H9 (cell line): ENCODE data around the gene NLGN3. TPM values are rescaled to one million over a fixed set of nuclear protein-coding genes. Genes with fewer than 3 reads are reported as not detected.

Experiments used
- DNase-seq: peaks from one replicate; pipeline ENCODE4 v3.0.0-alpha.2; 2017
- H2AFZ ChIP-seq: one replicate; pipeline ENCODE4 v1.6.1; 2013; ENCODE audit warnings: mild to moderate bottlenecking, low read length, control low read depth, moderate library complexity
- H2AK5ac ChIP-seq: 2 replicates; pipeline ENCODE4 v1.6.1; 2013; ENCODE audit warnings: low read length, control low read depth, mixed read lengths; ENCODE audit not compliant: insufficient read length
- H2BK120ac ChIP-seq: one replicate; pipeline ENCODE4 v1.6.1; 2013; ENCODE audit warnings: low read depth, mild to moderate bottlenecking, low read length, control low read depth, inconsistent platforms; ENCODE audit not compliant: poor library complexity, severe bottlenecking
- H2BK12ac ChIP-seq: 2 replicates; pipeline ENCODE4 v1.6.1; 2013; ENCODE audit warnings: low read length, control low read depth, mixed read lengths, low read depth; ENCODE audit not compliant: insufficient read length
- H2BK15ac ChIP-seq: 2 replicates; pipeline ENCODE4 v1.6.1; 2013; ENCODE audit warnings: low read depth, low read length, control low read depth
- H2BK20ac ChIP-seq: one replicate; pipeline ENCODE4 v1.6.1; 2013; ENCODE audit warnings: low read depth, mild to moderate bottlenecking, low read length, control low read depth, inconsistent platforms; ENCODE audit not compliant: poor library complexity, severe bottlenecking
- H2BK5ac ChIP-seq: 2 replicates; pipeline ENCODE4 v1.6.1; 2013; ENCODE audit warnings: low read length, control low read depth, mixed read lengths; ENCODE audit not compliant: insufficient read length
- H3K14ac ChIP-seq: 2 replicates; pipeline ENCODE4 v1.6.1; 2013; ENCODE audit warnings: low read length, control low read depth; ENCODE audit not compliant: insufficient read depth
- H3K18ac ChIP-seq: 2 replicates; pipeline ENCODE4 v1.6.1; 2013; ENCODE audit warnings: low read depth, mild to moderate bottlenecking, mixed read lengths, low read length, control low read depth; ENCODE audit not compliant: insufficient read length
- H3K23ac ChIP-seq: 2 replicates; pipeline ENCODE4 v1.6.1; 2013; ENCODE audit warnings: low read length, control low read depth, mixed read lengths, low read depth; ENCODE audit not compliant: insufficient read length
- H3K23me2 ChIP-seq: 2 replicates; pipeline ENCODE4 v1.6.1; 2013; ENCODE audit warnings: low read depth, mild to moderate bottlenecking, mixed read lengths, low read length, control low read depth; ENCODE audit not compliant: insufficient read length, poor library complexity, severe bottlenecking
- H3K27ac ChIP-seq: 2 replicates; pipeline ENCODE4 v1.5.1; 2013; ENCODE audit warnings: low read length, control low read depth, mixed read lengths, low read depth; ENCODE audit not compliant: insufficient read length
- H3K27me3 ChIP-seq: 2 replicates; pipeline ENCODE4 v1.6.1; 2013; ENCODE audit warnings: low read length, control low read depth, inconsistent platforms; ENCODE audit not compliant: insufficient read depth
- H3K4ac ChIP-seq: 2 replicates; pipeline ENCODE4 v1.6.1; 2013; ENCODE audit warnings: low read depth, mild to moderate bottlenecking, control low read depth, inconsistent platforms, low read length, moderate library complexity
- H3K4me1 ChIP-seq: 2 replicates; pipeline ENCODE4 v1.6.1; 2013; ENCODE audit warnings: low read length, control low read depth, inconsistent platforms; ENCODE audit not compliant: insufficient read depth
- H3K4me2 ChIP-seq: 2 replicates; pipeline ENCODE4 v1.6.1; 2013; ENCODE audit warnings: low read length, control low read depth, mixed read lengths; ENCODE audit not compliant: insufficient read length, insufficient read depth
- H3K56ac ChIP-seq: 2 replicates; pipeline ENCODE4 v1.6.1; 2013; ENCODE audit warnings: low read depth, mild to moderate bottlenecking, mixed read lengths, low read length, control low read depth; ENCODE audit not compliant: insufficient read length
- H3K79me1 ChIP-seq: 2 replicates; pipeline ENCODE4 v1.6.1; 2013; ENCODE audit warnings: low read depth, mild to moderate bottlenecking, moderate library complexity, low read length, control low read depth, inconsistent platforms; ENCODE audit not compliant: insufficient read depth, poor library complexity, severe bottlenecking
- H3K79me2 ChIP-seq: 2 replicates; pipeline ENCODE4 v1.6.1; 2013; ENCODE audit warnings: low read length, control low read depth, inconsistent platforms; ENCODE audit not compliant: insufficient read depth
- H3K9ac ChIP-seq: 2 replicates; pipeline ENCODE4 v1.6.1; 2013; ENCODE audit warnings: low read length, control low read depth, mixed read lengths; ENCODE audit not compliant: insufficient read length; ENCODE audit errors: extremely low read depth
- H3K9me3 ChIP-seq: one replicate; pipeline ENCODE4 v1.6.1; 2013; ENCODE audit warnings: low read depth, low read length, inconsistent platforms; ENCODE audit not compliant: control insufficient read depth
- H3T11ph ChIP-seq: one replicate; pipeline ENCODE4 v1.6.1; 2013; ENCODE audit warnings: mild to moderate bottlenecking, low read length, control low read depth, inconsistent platforms
- H4K20me1 ChIP-seq: one replicate; pipeline ENCODE4 v1.6.1; 2013; ENCODE audit not compliant: control insufficient read depth, insufficient read length, insufficient read depth
- H4K5ac ChIP-seq: 2 replicates; pipeline ENCODE4 v1.6.1; 2013; ENCODE audit warnings: low read depth, mild to moderate bottlenecking, mixed read lengths, low read length, control low read depth; ENCODE audit not compliant: insufficient read length
- H4K8ac ChIP-seq: replicated peaks from 2 replicates; pipeline ENCODE4 v1.6.1; 2013; ENCODE audit warnings: low read length, control low read depth, mixed read lengths, low read depth; ENCODE audit not compliant: insufficient read length
- H4K91ac ChIP-seq: 2 replicates; pipeline ENCODE4 v1.6.1; 2013; ENCODE audit warnings: low read depth, mild to moderate bottlenecking, moderate library complexity, mixed read lengths, low read length, control low read depth; ENCODE audit not compliant: insufficient read length
- H3K27ac Mint-ChIP-seq, 3 experiments: 2 replicates in 2 of 3; 3 replicates in 1 of 3; pipeline ENCODE4 v1.8.0; 2020 to 2021; ENCODE audit warnings: mixed read lengths in 3 of 3, mild to moderate bottlenecking in 1 of 3, moderate library complexity in 1 of 3
- H3K27me3 Mint-ChIP-seq: 2 replicates; pipeline ENCODE4 v1.8.0; 2021; ENCODE audit warnings: low read depth, mild to moderate bottlenecking, moderate library complexity, mixed read lengths
- H3K36me3 Mint-ChIP-seq, 3 experiments: 2 replicates in 2 of 3; 3 replicates in 1 of 3; pipeline ENCODE4 v1.8.0; 2020 to 2021; ENCODE audit warnings: low read depth in 3 of 3, mixed read lengths in 3 of 3; ENCODE audit not compliant: insufficient read depth in 1 of 3
- H3K4me1 Mint-ChIP-seq, 2 experiments: 2 replicates each; pipeline ENCODE4 v1.8.0; 2020; ENCODE audit warnings: mixed read lengths in 2 of 2
- H3K4me3 Mint-ChIP-seq, 2 experiments: 2 replicates in 1 of 2; 3 replicates in 1 of 2; pipeline ENCODE4 v1.8.0; 2020 to 2021; ENCODE audit warnings: mild to moderate bottlenecking in 2 of 2, mixed read lengths in 2 of 2, moderate library complexity in 1 of 2
- H3K9me3 Mint-ChIP-seq, 2 experiments: 2 replicates in 1 of 2; 3 replicates in 1 of 2; pipeline ENCODE4 v1.8.0; 2020; ENCODE audit warnings: mild to moderate bottlenecking in 2 of 2, mixed read lengths in 2 of 2, moderate library complexity in 1 of 2
- WGBS: extraction: QIAGEN DNeasy Blood & Tissue Kit; methylation state at CpG from one replicate; pipeline ENCODE4 v1.1.7; 2013; ENCODE audit warnings: missing lambda C conversion rate, low lambda C conversion rate, mixed read lengths; ENCODE audit not compliant: insufficient read length; ENCODE audit errors: extremely low coverage; 5-methylcytosine and 5-hydroxymethylcytosine counted together
- total RNA-seq: library from RNA; stranded (reverse); gene quantifications from 2 replicates; pipeline ENCODE4 v1.2.1, GENCODE V29; 2021
- TF ChIP-seq, protein P1 (sequence below): fragments of 200-600 bp; sonication (generic); conservative IDR thresholded peaks from 3 replicates; pipeline ENCODE4 v1.8.0; 2021; ENCODE audit warnings: antibody characterized with exemption, mild to moderate bottlenecking

The NLGN3 gene
- total RNA-seq, 1 experiment from 2014 or later: 3.6 TPM

DNA sequence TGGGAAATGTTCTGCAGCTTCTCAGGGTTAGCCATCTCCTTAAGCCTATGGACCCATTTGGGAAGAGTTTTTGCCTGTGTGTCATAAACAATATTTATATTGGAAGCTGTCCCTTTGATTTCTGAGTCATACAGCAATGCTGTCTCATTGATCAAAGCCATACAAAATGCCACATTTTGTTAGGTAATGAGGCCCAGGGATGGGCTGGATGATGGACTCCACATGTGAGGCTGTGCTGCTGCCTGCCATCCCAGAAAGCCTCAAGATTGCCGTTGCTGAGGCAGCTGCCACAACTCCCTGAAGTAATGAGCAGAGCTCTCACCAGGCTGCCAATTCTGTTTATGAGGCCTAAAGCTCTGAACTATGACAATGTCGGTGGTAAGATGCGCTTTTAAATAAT is 66.2 kb downstream of the NLGN3 start:
- Histone ChIP-seq H3K56ac (no peak overlapping the region), H2BK15ac (no peak overlapping the region), H3K79me1 (no peaks in the 10 kb centered on the region), H3K9me3 (peaks cover 22% of the 10 kb centered on the region), H3K79me2 (no peaks in the 10 kb centered on the region), H2BK20ac (no peak overlapping the region), H2AK5ac (no peak overlapping the region), H4K5ac (no peak overlapping the region), H3K4me2 (no peak overlapping the region), H4K20me1 (no peaks in the 10 kb centered on the region), H3K27me3 (no peaks in the 10 kb centered on the region), H2AFZ (no peak overlapping the region), H3K4me1 (no peaks in the 10 kb centered on the region), H2BK12ac (no peak overlapping the region), H3K4ac (no peak overlapping the region), H4K8ac (no peak overlapping the region), H2BK5ac (no peak overlapping the region), H3K9ac (no peak overlapping the region), H3T11ph (no peak overlapping the region), H3K23ac (no peak overlapping the region), H3K23me2 (no peaks in the 10 kb centered on the region), H2BK120ac (no peak overlapping the region), H3K14ac (no peak overlapping the region), H3K27ac (no peak overlapping the region), H3K18ac (no peak overlapping the region), H4K91ac (no peak overlapping the region)
- no CpG with 5 or more reads among the region's 3 CpGs for WGBS
- H3K36me3 Mint-ChIP-seq: peaks cover 0 to 7% (median 4%) of the 10 kb centered on the region in 3 experiments; a peak in 5 of 7 replicates
- peaks cover 2 to 11% of the 10 kb centered on the region in 2 experiments; a peak in 1 of 4 replicates for H3K4me1 Mint-ChIP-seq
- DNase-seq: no peak
- TF ChIP-seq, protein P1, sequence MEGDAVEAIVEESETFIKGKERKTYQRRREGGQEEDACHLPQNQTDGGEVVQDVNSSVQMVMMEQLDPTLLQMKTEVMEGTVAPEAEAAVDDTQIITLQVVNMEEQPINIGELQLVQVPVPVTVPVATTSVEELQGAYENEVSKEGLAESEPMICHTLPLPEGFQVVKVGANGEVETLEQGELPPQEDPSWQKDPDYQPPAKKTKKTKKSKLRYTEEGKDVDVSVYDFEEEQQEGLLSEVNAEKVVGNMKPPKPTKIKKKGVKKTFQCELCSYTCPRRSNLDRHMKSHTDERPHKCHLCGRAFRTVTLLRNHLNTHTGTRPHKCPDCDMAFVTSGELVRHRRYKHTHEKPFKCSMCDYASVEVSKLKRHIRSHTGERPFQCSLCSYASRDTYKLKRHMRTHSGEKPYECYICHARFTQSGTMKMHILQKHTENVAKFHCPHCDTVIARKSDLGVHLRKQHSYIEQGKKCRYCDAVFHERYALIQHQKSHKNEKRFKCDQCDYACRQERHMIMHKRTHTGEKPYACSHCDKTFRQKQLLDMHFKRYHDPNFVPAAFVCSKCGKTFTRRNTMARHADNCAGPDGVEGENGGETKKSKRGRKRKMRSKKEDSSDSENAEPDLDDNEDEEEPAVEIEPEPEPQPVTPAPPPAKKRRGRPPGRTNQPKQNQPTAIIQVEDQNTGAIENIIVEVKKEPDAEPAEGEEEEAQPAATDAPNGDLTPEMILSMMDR: no peak
- no peak overlapping the region for H3K27ac Mint-ChIP-seq
- H3K4me3 Mint-ChIP-seq: no peak overlapping the region
- H3K9me3 Mint-ChIP-seq: peaks cover 64 to 71% of the 10 kb centered on the region in 2 experiments
- peaks cover 5% of the 10 kb centered on the region for H3K27me3 Mint-ChIP-seq
